OCI-LY7 (cell line): Measurements from ENCODE around the gene DHRS3. TPM values are rescaled to one million over a fixed set of nuclear protein-coding genes. Genes with fewer than 3 reads are reported as not detected.

Source experiments
- BruUV-seq: library from RNA; stranded (reverse); fragments of 400-500 nt; replicated peaks from 2 replicates; lab custom pipeline; 2021; lab: Mats Ljungman, UMichigan
- CTCF ChIA-PET: fragments of 300-600 bp; sonication (Branson Sonifier 250); formaldehyde crosslinking; loops from one replicate; lab custom pipeline; 2022; ENCODE audit warnings: antibody characterized with exemption; ENCODE audit not compliant: unreplicated experiment; lab: Charles Lee
- POLR2A ChIA-PET: fragments of 300-600 bp; sonication (Branson Sonifier 250); formaldehyde crosslinking; loops from one replicate; lab custom pipeline; 2022; ENCODE audit warnings: antibody characterized with exemption; lab: Charles Lee
- DNase-seq: peaks from one replicate; pipeline ENCODE4 v3.0.0-alpha.2; 2015; ENCODE audit warnings: low spot score
- H2AFZ ChIP-seq: fragments of 200-600 bp; sonication (generic), shearing (Covaris generic); 2 replicates; pipeline ENCODE4 v1.6.1; 2014; ENCODE audit warnings: mild to moderate bottlenecking, antibody characterized with exemption, low read length, moderate library complexity
- H3K27ac ChIP-seq: fragments of 200-600 bp; sonication (generic); 2 replicates; pipeline ENCODE4 v1.5.1; 2014; ENCODE audit warnings: mixed run types, low read depth, mild to moderate bottlenecking, moderate library complexity, low read length, inconsistent platforms; ENCODE audit not compliant: poor library complexity, severe bottlenecking
- H3K36me3 ChIP-seq: fragments of 200-600 bp; sonication (generic); 2 replicates; pipeline ENCODE4 v1.6.1; 2014; ENCODE audit warnings: mild to moderate bottlenecking, antibody characterized with exemption, low read length, moderate library complexity, mixed read lengths; ENCODE audit not compliant: insufficient read depth
- H3K4me1 ChIP-seq: fragments of 200-600 bp; sonication (generic); 2 replicates; pipeline ENCODE4 v1.5.1; 2014; ENCODE audit warnings: mild to moderate bottlenecking, low read length; ENCODE audit not compliant: insufficient read depth, poor library complexity, severe bottlenecking
- H3K4me2 ChIP-seq: fragments of 200-600 bp; sonication (generic); 2 replicates; pipeline ENCODE4 v1.6.1; 2014; ENCODE audit warnings: mild to moderate bottlenecking, low read length
- H3K4me3 ChIP-seq: fragments of 200-600 bp; sonication (generic); 2 replicates; pipeline ENCODE4 v1.5.1; 2014; ENCODE audit warnings: mild to moderate bottlenecking, low read depth, low read length; ENCODE audit not compliant: poor library complexity, severe bottlenecking
- H3K79me2 ChIP-seq: fragments of 200-600 bp; sonication (generic); 2 replicates; pipeline ENCODE4 v1.6.1; 2016; ENCODE audit warnings: low read depth, mild to moderate bottlenecking, low read length, moderate library complexity, mixed read lengths; ENCODE audit not compliant: insufficient read depth
- H3K9me2 ChIP-seq: fragments of 200-600 bp; sonication (generic); 2 replicates; pipeline ENCODE4 v1.6.1; 2016; ENCODE audit warnings: mild to moderate bottlenecking, low read length, mixed read lengths; ENCODE audit not compliant: insufficient read depth
- H3K9me3 ChIP-seq: fragments of 200-600 bp; sonication (generic); 2 replicates; pipeline ENCODE4 v1.6.1; 2014; ENCODE audit warnings: mild to moderate bottlenecking, mixed run types, low read length, mixed read lengths
- H4K20me1 ChIP-seq: fragments of 200-600 bp; sonication (generic); 2 replicates; pipeline ENCODE4 v1.6.1; 2014; ENCODE audit warnings: mild to moderate bottlenecking, antibody characterized with exemption, low read length, moderate library complexity, mixed read lengths; ENCODE audit not compliant: insufficient read depth
- CTCF ChIP-seq: fragments of 200-600 bp; sonication (generic); conservative IDR thresholded peaks from 2 replicates; pipeline ENCODE4 v1.5.1; 2014; ENCODE audit warnings: mild to moderate bottlenecking, antibody characterized with exemption, low read length, moderate library complexity, mixed read lengths
- EZH2phosphoT487 ChIP-seq: fragments of 200-600 bp; sonication (generic); IDR thresholded peaks from 2 replicates; pipeline ENCODE4 v1.6.1; 2018; ENCODE audit warnings: low read depth, borderline replicate concordance, mild to moderate bottlenecking, mixed run types, antibody characterized with exemption, low read length, moderate library complexity, mixed read lengths
- intact Hi-C: fragments of 100-400 bp; cut with micrococcal nuclease; formaldehyde crosslinking; loops from one replicate; pipeline ENCODE4 v1.10.0; 2022; ENCODE audit not compliant: unreplicated experiment
- total RNA-seq, 2 experiments: library from RNA; depleted of rRNA in 1 of 2; stranded (reverse); fragments of >200 nt in 1 of 2; shearing (Covaris generic) in 1 of 2; gene quantifications; 2 replicates each; pipeline ENCODE4 v1.2.3, GENCODE V29; 2014 to 2022

DHRS3 gene
- total RNA-seq, 2 experiments from 2014 or later, result not detected

GRCh38 chr1:12585951-12586942 lies 31.8 kb downstream of the DHRS3 start:
- BruUV-seq, result no TSS peak
- H2AFZ ChIP-seq, result no peak overlapping the region
- no peak for TF ChIP-seq CTCF
- no peak for TF ChIP-seq EZH2phosphoT487
- no peaks in the 10 kb centered on the region for H3K9me2 ChIP-seq
- H3K4me1 ChIP-seq, result no peaks in the 10 kb centered on the region
- no peak overlapping the region for H3K4me3 ChIP-seq
- no peaks in the 10 kb centered on the region for H3K9me3 ChIP-seq
- H3K36me3 ChIP-seq, result no peaks in the 10 kb centered on the region
- no peak overlapping the region for H3K4me2 ChIP-seq
- H3K79me2 ChIP-seq, result no peaks in the 10 kb centered on the region
- CTCF ChIA-PET, result no interaction called here
- no peaks in the 10 kb centered on the region for H4K20me1 ChIP-seq
- intact Hi-C loops, result no loop called here
- POLR2A ChIA-PET, result no interaction called here
- H3K27ac ChIP-seq, result no peak overlapping the region
- no peak for DNase-seq

GRCh38 chr1:12585536-12585935 lies 32.5 kb downstream of the DHRS3 start:
- BruUV-seq, result no TSS peak
- POLR2A ChIA-PET, result no interaction called here
- Histone ChIP-seq H3K4me2 (no peak overlapping the region), H4K20me1 (no peaks in the 10 kb centered on the region), H3K4me3 (no peak overlapping the region), H3K79me2 (no peaks in the 10 kb centered on the region), H3K9me3 (no peaks in the 10 kb centered on the region), H3K27ac (no peak overlapping the region), H3K36me3 (no peaks in the 10 kb centered on the region), H2AFZ (no peak overlapping the region), H3K9me2 (no peaks in the 10 kb centered on the region), H3K4me1 (no peaks in the 10 kb centered on the region)
- CTCF ChIA-PET, result no interaction called here
- DNase-seq, result no peak
- intact Hi-C loops, result no loop called here
- TF ChIP-seq CTCF, result no peak
- TF ChIP-seq EZH2phosphoT487, result no peak
